Posterior cingulate gyrus (tissue), 11 donors: ENCODE data around the gene UBAC1.
"Not testable (repeated sequence)": the region's sequence is repeated elsewhere in the genome, so short reads cannot be mapped to it uniquely, and the experiment has no call there.

ENCODE experiments used
- DNase-seq, 10 donors: peaks; one replicate each; pipeline versions ENCODE4 v3.0.0 to v3.0.0-alpha.2; 2020 to 2021; ENCODE audit warnings: mixed read lengths in 3 of 10
- intact Hi-C: fragments of 100-400 bp; cut with DNase I; formaldehyde crosslinking; loops from one replicate; pipeline ENCODE4 v1.15.1; 2023

Gene UBAC1

DNA sequence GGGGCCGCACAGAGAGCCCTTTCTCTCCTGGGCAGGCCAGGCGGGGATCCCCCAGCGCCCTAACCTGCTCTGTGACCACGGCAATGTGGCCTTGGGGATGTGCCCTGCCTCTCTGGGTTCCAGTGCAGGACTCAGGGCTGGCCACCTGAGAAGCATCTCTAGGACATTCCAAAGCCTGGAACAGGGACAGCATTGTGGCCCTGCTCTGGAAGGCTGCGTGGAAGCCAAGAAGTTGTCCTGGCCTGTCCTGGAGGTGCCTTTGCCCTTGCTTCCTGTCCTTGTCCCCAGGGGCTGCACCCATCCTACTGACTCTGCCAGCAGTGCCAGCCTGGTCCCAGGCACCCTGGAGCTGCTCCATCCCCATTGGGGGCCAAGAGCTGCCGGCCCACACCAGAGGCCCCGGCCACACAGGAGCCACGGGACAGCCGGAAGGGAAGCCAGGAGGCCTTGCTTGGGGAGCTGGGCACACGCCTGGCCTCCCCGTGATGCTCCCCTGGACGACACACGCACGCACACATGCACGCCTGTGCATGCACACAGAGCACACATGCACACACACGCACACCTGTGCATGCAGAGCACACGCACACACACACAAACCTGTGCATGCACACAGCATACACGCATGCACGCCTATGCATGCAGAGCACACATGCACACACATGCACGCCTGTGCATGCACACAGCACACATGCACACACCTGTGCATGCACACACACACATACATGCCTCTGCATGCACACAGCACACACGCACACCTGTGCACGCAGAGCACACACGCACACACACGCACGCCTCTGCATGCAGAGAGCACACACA is 33.8 kb downstream of the UBAC1 start:
- DNase-seq: peak in 3 of 10 donors; percentile 43 to 66 (median 52)
- intact Hi-C loops: no loop called here

DNA sequence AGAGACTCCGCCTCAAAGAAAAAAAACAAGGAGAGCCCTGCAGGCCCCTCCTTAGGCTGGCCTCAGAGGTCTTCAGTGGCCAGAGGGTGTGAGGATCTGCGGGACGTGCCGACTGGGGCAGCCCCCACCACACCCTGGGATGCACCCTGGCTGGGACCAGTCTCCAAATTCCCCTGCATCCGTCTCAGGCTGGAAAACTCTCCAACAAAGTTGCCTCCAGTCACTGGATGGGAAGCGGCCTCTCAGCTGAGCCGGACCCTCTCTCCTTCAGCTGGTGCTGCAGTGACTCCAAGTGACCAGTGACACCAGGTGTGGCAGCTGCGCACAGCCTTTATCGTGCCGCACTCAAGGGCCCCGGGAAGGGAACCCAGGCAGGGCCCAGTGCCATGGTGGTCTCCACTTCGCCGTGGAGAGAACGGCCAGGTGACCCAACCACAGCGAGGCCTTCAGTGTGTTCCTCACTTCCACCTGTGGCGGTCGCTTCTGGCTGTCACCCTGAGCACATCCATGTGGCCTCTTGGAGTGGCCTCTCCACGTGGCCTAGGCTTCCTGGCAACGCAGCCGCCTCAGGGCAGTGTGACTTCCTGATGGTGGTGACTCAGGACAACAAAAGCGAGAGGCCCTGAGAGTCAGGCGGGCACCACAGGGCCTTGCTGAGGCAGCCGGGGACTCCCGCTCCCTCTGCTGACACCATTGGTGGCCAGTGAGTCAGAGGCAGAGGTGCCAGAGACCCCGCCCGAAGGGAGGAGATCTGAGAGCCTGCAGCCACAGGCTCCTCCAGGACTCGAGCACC is 34.6 kb downstream of the UBAC1 start:
- intact Hi-C loops: no loop called here
- peak in 2 of 10 donors; percentile 43 to 67 for DNase-seq

DNA sequence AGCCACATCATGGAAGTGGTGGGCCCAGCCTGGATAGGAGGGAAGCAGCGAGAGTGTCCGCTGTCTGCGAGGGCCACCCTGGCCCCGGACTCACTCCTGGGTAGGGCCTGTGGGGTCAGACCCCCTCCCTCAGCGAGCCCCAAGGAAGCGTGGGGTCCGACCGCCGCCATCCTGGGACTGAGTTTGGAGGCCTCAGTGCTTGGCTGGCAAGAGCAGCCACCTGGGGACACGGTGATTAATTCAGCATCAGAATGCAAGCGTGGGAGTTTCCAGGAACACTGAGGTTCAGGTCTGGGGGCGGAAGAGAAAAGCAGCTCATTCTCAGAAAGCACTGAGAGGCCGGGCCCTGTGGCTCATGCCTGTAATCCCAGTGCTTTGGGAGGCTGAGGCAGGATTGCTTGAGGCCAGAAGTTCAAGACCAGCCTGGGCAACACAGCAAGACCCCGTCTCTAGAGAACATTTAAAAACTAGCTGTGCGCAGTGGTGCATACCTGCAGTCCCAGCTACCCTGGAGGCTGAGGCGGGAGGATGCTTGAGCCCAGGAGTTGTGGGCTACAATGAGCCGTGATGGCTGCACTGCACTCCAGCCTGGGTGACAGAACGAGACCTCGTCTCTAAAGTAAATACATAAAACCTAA is 35.6 kb downstream of the UBAC1 start:
- intact Hi-C loops: no loop called here
- DNase-seq: peak in 5 of 10 donors; percentile 29 to 86 (median 72)

DNA sequence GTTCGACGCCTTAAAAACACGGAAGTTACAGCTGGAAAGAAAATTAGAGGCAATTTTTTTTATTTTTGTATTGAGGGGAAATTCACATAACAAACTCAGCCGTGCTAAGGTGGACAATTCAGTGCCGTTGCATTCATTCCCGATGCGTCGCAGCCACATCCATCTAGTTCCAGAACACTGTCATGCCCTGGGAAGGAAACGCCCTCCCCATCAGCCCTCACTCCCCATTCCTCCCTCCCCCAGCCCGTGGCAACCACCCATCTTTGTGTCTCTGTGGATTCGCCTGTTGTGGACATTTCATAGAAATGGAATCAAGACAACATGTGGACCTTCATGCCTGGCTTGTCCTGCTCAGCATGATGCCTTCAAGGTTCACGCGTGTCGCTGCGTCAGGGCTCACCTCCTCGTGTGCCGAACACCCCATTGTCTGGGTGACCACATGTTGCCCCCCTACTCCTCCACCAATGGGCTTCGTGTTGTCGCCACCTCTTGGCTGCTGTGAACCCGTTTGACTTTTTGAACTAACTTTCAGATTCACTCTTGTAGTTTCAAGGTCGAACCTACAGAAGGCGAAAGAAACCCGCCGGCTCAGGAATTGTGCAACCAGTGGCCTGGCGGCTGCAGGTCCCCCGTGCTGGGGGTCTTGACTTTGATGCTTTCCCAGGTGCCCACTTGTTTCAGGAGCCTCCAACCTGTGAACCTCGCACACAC is 36.4 kb downstream of the UBAC1 start:
- peak in 3 of 10 donors; percentile 55 to 74 (median 68) for DNase-seq

DNA sequence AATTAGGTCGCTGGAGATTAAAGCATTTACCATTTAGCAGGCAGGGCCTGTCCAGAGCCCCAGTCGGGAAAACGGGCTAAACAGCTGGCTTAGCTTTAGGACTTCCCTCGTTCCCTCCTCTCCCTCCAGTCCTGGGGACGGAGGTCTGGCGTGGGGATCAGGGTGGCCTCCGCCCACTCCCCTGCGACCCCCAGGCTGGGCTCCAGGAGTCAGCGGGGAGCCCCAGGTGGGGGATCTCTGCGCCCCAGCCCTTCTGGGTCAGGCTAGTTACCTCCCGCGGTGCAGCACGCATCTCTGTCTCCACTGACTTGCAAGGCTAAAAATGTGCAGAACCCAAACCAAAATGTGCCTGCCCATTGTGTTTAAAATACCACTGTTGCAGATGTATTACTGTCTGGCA is 37.7 kb downstream of the UBAC1 start:
- intact Hi-C loops: no loop called here
- DNase-seq: peak in 2 of 10 donors; percentile 25 to 36

More for the DNA sequence above, 36.4 kb downstream of the UBAC1 start:
- intact Hi-C loops: no loop called here

DNA sequence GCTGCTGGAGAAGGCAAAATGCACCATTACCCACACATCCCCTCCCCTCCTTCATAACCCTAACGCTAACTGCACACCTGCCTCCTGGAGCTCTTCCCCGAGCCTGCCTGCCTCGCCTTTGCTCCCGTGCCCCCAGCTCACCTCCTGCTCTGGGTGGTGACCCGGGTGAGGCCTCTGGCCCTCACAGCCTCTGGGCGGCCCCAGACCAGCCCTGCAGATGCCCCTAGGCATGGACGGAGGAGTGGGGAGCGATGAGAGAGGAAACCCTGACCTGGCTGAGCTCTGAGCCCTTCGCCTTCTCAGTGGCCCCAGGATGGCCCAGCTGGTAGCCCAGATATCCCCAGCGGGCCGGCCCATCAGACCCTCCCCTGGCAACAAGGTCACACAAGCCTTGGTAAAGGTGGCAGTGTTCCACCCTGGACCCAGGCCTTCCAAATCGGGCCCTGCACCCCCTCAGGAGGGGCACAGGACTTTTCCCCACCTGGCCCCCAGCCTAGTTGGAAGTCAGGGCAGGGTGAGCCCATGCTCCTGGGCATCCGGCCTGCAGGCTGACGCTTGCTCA is 39.3 kb downstream of the UBAC1 start:
- DNase-seq: peak in 2 of 10 donors; percentile 60 to 61
- intact Hi-C loops: no loop called here

DNA sequence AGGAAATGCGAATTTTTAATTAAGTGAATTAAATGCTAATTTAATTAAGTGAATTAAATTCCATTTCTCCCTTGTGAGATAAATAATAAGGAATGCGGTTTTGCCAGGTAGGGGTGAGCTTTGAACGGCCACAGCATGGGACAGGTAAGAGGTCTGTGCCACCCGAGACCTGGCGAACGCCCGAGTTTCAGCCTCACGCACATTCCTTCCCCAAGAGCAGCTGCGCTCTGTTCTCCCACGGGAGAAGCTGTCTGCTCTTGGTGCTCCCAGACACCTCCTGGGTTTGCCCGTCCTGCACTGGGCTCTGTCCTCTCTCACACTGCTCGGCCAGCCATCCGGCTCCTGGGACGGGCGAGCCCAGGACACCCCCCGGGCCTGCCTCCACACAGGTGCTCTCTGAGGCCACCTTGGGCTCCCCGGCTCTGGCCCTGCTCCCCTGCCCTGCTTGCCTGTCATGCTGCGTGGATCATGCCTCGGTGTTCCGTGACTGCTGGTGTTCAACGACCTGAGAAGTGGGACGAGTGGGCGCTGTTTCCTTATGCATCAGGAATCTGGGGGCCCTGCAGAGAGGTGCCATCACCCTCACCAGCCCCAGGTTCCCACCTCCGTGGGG is 40.1 kb downstream of the UBAC1 start:
- DNase-seq: peak in 2 of 10 donors; percentile 48 to 80
- intact Hi-C loops: no loop called here

DNA sequence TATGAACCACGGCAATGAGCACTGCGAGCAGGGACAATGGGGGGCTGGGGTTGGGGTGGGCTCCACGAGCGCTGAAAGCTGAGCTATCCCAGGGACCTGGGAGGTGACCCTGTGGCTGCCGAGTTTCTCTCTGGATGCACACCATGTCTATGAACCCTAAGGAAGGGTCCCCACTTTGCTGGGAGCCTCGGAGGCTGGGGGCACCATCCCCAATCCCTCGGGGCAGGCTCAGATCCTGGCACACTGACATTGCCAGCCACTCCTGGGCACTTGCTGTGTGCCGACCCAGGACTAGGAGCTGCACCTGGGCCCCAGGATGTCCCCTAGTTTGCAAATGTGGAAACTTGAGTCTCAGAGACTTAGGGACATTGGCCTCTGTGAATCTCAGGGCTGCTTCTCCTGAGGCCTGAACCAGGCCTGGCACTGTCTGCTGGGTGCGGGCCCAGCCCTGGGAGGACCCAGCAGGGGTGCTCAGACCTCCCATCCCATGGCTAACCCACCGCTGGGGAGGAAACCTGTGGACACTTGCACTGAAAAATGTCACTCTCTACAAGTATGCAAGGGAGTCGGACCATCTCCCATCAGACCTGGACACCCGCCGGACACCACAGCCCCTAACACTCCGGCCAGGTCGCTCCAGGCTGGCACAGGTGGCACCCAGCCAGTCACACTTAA is 40.8 kb downstream of the UBAC1 start:
- peak in 2 of 10 donors; percentile 56 to 63 for DNase-seq
- intact Hi-C loops: no loop called here

DNA sequence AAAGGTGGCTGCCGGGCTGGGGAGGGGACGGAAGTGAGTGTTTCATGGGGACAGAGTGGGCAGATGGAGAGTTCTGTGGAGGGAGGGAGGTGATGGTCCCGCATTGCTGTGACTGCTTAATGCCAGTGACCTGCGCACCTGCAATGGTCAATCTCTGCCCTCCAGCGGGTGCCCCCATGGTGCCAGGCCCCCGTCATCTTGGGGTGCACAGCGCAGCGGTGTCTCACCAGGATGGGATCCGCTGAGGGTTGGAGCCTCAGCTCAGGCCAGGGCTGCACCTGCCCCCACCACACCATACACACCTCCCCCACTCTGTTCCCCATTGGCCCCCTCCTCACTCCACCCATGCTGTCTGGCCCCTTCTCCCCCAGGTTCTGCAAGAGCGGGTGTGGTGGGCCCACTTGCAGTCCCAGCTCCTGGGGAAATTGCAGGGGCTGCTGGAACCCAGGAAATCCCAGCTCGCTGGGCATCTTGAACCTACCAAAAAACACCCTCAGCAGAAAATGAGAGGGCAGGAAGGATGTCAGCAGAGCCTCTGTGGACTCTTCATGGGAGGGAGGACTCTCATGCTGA is 41.8 kb downstream of the UBAC1 start:
- intact Hi-C loops: no loop called here
- peak in 2 of 10 donors; percentile 39 to 47 for DNase-seq

DNA sequence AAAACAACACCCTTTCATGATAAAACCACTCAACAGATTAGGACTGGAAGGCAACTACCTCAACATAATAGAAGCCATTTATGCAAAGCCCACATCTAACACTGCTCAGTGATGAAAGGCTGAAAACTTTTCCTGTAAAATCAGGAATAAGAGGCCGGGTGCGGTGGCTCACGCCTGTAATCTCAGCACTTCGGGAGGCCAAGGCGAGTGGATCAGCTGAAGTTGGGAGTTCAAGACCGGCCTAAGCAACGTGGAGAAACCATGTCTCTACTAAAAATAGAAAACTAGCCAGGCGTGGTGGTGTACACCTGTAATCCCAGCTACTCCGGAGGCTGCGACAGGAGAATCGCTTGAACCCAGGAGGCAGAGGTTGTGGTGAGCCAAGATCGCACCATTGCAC is 44.9 kb downstream of the UBAC1 start:
- peak in 2 of 10 donors; percentile 25 to 44 for DNase-seq

DNA sequence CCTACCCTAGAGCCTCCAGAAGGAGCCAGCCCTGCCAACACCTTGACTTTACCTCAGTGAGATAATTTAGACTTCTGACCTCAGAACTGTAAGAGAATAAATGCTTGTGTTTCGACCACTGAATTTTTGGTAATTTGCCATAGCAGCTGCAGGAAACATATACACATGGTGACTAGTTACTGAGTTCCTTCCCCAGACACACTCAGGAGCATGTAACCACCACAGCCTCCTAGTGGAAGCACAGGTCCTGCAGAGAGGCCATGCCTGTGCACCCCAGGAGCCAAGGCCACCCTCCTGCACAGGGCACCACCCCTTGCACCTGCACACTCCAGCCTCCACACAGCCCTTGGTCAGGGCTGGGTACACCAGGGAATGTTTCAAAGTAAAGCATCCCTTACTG is 46.3 kb downstream of the UBAC1 start:
- intact Hi-C loops: no loop called here
- DNase-seq: peak in 1 of 10 donors; percentile 16

More for the DNA sequence above, 44.9 kb downstream of the UBAC1 start:
- intact Hi-C loops: not testable (repeated sequence)

DNA sequence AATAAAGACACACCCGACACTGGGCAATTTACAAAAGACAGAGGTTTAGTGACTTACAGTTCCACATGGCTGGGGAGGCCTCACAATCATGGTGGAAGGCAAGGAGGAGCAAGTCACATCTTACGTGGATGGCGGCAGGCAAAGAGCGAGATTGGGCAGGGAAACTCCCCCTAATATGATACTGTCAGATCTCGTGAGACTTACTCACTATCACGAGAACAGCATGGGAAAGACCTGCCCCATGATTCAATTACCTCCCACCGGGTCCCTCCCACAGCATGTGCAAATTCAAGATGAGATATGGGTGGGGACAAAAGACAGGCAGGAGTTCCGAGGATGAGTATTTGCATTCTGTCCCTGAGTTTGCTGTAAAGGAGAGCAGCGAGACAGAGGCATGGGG is 49.9 kb downstream of the UBAC1 start:
- intact Hi-C loops: not testable (repeated sequence)
- peak in 1 of 10 donors; percentile 24 for DNase-seq

DNA sequence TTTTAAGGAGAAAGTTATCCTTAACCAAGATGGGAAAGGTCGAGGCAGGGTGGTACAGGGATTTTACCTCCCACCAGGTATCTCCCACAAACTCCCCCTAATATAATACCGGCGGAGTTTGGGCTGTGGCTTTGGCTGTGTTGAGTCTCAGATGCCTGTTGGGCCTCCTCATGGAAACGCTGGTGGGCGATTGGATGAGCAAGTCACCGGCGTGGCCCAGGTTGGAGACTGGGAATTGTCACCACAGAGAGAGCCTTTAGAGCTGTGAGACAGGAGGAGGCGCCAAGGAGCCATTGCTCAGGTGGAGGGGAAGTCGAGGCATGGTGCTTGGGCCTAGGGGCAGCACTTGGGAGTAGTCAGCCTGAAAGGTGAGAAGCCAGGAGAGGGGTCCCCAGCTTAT is 50.4 kb downstream of the UBAC1 start:
- peak in 2 of 10 donors; percentile 45 to 58 for DNase-seq
- intact Hi-C loops: no loop called here

DNA sequence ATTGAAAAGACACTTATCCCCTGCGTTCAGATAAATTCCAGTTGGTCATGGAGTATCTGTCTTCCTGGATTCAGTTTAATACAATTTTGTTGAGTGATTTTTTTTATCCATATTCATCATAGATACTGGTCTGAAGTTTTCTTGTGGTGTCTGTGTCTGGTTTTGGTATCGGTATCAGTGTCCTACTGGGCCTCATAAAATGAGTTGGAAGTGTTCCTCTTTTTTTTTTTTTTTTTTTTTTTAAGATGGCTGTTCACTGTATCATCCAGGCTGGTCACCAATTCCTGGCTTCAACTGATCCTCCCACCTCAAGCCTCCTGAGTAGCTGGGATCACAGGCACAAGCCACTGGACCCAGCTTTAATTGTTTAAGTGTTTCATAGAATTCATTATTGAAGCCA is 51.0 kb downstream of the UBAC1 start:
- intact Hi-C loops: no loop called here
- peak in 1 of 10 donors; percentile 16 for DNase-seq

DNA sequence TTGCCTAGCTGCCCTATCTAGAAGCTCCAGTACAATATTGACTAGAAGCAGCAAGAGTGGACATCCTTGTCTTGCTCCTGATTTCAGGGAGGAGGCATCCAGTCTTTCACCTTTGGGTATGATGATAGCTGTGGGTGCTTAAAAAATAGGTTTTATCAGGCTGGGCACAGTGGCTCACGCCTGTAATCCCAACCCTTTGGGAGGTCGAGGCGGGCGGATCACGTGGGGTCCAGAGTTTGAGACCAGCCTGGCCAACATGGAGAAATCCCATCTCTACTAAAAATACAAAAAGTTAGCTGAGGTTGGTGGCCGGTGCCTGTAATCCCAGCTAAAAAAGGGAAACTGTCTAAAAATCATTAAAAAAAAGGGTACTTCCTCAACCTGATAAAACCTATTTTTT is 51.8 kb downstream of the UBAC1 start:
- DNase-seq: peak in 2 of 10 donors; percentile 36 to 41
- intact Hi-C loops: loop anchor here (5.0 kb wide), 1 partner anchor 407 kb away; the partner anchor contains the start of gene MRPS2

DNA sequence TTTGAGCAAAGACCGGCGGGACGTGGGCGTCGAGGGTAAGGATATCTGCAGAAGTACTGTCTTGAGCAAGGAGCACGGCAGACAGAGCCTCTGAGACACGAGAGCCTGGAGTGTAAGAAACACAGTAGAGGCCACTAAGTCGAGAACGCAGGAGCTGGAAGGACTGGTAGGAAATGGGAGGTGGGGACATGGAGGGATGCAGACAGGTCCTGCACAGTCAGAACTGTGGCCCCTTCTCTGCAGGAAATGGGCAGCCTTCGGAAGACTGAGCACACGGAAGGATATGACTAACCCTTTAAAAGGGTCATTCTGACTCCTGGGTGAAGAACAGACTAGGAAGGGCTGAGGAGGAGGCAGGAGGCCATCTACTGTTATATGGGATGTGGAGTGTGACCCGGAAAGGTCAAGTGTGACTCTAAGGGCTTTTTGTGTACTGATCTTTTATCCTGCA is 52.4 kb downstream of the UBAC1 start:
- intact Hi-C loops: loop anchor here (5.0 kb wide), 1 partner anchor 406 kb away; the partner anchor contains the start of gene MRPS2
- DNase-seq: peak in 1 of 10 donors; percentile 48

DNA sequence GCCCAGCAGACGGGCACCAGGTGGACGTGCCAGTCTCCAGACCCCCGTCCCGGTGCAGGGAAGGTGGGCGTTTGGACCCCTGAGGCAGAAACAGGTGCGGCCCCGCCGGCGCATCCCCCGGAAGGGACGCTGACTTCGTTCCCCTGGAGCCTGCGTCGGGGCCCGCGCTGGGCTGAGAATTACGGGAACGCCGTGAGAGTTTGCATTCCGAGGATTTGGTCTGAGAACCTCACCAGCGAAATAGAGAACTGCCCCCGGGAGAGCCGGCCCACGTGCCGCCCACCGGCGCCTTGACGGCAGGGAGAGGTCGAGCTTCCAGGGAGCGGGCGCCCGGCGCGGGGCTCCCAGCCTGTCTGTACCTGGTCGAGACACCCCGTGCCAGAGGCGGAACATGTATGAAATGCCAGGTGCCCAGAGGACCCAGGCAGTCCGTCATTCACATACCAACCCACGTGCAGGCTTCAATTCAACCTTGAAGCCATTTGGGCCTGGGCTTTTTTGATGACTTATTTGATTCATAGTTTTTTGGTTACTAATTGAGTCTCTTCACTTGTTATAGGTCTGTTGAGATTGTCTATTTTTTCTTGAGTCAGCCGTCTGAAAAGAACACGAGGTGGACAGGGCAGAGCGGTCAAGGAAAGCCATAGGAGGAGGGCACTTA is 53.0 kb downstream of the UBAC1 start:
- DNase-seq: peak in 2 of 10 donors; percentile 73 to 88
- intact Hi-C loops: loop anchor here (5.0 kb wide), 1 partner anchor 406 kb away; the partner anchor contains the start of gene MRPS2
